Coronary artery (tissue), 2 donors: ENCODE measurements around the gene ZNF106.

ENCODE experiments used
- DNase-seq: peaks from one replicate; pipeline ENCODE4 v3.0.0-alpha.2; 2017; ENCODE audit warnings: low spot score
- H3K27ac ChIP-seq, 2 donors: fragments of 200-600 bp; sonication (generic); one replicate each; pipeline ENCODE4 v1.5.1; 2016 to 2019
- H3K4me3 ChIP-seq: fragments of 200-600 bp; sonication (generic); 2 replicates; pipeline ENCODE4 v1.5.1; 2016; ENCODE audit warnings: mild to moderate bottlenecking, moderate library complexity
- TF ChIP-seq, protein P1 (sequence below): fragments of 200-600 bp; sonication (generic); IDR thresholded peaks from one replicate; pipeline ENCODE4 v1.5.1; 2019; ENCODE audit warnings: antibody characterized with exemption

The ZNF106 gene

DNA sequence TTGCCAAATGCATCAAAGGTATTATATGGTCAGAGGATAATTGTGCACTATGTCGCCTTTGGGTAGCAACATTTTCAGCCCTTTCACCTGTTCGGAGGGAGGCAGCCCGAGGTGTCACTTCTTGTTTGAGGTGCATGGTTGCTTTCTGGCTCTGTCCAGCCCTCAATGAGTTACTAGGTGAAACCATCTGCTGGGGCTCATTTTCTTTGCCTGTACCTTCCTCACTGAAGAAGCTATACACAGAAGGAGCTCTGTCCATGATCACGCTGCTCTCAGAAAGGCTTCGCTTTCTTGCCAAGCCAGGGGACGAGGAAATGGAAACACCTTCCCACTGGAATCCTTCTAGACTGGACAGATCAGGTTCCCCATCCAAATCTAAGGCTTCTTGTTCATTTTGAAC is 42.7 kb downstream of the ZNF106 start:
- TF ChIP-seq, protein P1, sequence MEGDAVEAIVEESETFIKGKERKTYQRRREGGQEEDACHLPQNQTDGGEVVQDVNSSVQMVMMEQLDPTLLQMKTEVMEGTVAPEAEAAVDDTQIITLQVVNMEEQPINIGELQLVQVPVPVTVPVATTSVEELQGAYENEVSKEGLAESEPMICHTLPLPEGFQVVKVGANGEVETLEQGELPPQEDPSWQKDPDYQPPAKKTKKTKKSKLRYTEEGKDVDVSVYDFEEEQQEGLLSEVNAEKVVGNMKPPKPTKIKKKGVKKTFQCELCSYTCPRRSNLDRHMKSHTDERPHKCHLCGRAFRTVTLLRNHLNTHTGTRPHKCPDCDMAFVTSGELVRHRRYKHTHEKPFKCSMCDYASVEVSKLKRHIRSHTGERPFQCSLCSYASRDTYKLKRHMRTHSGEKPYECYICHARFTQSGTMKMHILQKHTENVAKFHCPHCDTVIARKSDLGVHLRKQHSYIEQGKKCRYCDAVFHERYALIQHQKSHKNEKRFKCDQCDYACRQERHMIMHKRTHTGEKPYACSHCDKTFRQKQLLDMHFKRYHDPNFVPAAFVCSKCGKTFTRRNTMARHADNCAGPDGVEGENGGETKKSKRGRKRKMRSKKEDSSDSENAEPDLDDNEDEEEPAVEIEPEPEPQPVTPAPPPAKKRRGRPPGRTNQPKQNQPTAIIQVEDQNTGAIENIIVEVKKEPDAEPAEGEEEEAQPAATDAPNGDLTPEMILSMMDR = no peak
- no peak overlapping the region for H3K4me3 ChIP-seq

DNA sequence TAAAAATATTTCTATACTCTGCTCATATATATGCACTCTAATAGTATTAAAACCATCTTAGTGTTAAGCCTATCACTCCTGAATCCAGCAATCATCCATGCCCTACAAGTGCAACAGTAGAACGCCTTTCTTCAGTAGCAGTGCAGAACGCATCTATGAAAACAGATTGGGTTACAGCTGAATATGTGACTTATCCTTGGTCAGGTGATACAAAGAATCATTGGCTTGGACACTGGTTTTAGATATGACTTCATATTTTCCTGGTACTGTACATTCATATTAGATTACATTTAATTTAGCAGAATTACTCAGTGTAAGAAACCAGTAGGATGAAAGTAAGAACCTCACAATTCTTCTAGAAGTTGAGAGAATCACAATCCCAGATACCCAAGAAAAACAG is 43.3 kb downstream of the ZNF106 start:
- Histone ChIP-seq H3K4me3 (no peak overlapping the region), H3K27ac (no peak overlapping the region)
- DNase-seq = no peak
- TF ChIP-seq, protein P1 = no peak

More for the DNA sequence above, 42.7 kb downstream of the ZNF106 start:
- DNase-seq = no peak
- H3K27ac ChIP-seq = no peak overlapping the region

DNA sequence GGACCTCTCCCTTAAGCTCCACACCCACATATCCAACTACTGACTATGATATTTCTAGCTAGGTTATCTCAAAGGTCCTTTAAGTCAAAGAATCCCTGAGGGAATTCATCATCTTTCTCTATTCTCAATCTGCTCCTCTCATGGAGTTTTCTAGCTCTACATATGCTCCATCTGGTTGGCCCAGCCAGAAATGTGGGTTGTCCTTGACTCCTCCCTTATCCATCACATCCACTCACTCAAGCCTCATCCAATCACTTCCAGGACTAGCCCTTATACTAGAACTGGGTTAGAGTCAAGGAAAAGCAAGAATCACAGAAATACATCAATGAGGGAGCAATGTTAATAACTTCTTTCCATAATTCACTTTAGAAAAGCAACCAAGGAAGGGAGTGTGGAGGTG is 45.4 kb downstream of the ZNF106 start:
- Histone ChIP-seq H3K27ac (no peak overlapping the region), H3K4me3 (no peak overlapping the region)
- DNase-seq = no peak
- TF ChIP-seq, protein P1 = no peak

DNA sequence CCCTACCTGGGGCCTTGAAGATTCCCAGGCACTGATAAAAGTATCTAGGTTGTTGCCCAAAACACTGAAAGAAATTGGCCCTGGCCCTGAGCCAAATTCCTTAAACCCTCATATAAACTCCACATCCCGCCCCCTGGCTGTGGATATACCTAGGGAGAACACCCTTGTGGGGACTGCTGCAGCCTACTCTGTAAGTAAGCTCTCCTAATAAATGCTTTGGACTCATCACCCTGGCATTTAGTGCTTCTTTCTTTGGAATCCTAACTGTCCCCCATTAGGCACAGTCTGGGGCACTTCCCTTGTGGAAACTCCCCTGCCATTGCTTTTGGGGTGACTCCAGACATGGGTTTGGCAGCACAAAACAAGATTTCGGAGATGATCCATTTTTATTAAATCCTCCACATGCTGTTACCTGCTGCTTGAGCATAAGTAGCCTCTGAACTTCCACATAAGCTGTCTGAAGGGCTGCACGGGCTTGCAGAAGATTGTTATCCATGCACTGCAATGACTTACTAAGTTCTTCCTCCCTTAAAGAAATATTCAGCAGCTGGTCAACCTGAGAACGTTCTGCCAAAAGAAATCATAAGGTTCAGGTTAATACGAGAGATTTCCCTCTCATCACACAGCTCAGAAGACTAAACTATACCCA is 46.4 kb downstream of the ZNF106 start:
- TF ChIP-seq, protein P1 = no peak
- no peak for DNase-seq
- no peak overlapping the region for H3K27ac ChIP-seq
- no peak overlapping the region for H3K4me3 ChIP-seq

DNA sequence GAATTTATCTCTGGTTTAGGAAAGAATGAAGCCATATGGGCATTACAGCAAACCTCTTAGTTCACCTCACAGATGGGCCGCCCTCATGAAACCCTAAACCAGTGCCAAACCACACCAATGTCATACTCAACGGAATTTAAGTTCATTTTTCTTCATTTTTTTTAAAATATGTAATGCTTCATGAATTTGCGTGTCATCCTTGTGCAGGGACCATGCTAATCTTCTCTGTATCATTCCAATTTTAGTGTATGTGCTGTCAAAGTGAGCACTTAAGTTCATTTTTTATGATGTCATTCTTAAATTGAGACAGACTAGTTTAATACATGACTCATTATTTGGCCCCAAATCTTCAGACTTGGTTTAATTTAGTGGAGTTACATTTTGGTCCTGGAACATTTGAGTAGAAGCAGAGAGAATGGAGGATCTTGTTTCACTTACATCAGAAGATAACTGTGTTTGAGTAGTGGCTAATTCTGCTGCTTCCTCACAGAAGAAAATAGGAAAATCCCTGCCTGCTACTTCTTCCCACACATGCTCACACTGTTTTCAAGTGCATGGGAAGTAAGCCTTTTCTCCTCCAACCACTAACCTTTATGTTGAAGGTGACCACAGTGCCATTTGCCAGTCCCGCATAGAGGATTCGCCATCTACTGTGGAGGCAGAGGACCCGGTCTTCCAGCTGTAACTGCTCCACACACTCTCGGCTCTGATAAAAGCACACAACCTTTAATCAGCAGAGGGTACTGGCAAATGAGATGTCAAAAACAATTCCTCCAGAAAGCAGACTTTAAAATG is 63.3 kb downstream of the ZNF106 start:
- DNase-seq = no peak

DNA sequence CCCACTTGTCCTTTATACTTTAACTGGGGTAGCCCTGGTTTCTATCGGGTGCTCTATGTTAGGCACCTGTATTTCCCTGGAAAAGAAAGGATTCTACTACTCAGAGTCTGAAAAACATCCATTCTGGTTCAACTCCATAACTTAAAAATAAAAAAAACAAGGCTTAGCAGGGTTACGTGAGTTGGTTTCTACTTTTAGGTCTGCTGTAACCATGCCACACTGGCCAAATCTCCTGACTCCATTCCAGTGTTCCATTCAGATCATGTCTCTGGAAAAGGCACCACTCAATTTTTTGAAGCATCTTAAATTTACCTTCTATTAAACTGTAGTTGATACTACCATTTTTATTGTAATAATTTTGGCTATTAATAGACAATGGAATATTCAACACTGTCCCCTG is 69.6 kb downstream of the ZNF106 start:
- peak overlapping the region; percentile 36 to 62 for H3K27ac ChIP-seq

More for the DNA sequence above, 63.3 kb downstream of the ZNF106 start:
- TF ChIP-seq, protein P1 = no peak
- no peak overlapping the region for H3K4me3 ChIP-seq
- peak overlapping the region; percentile 80 to 85 for H3K27ac ChIP-seq

More for the DNA sequence above, 69.6 kb downstream of the ZNF106 start:
- TF ChIP-seq, protein P1 = no peak
- DNase-seq = no peak
- no peak overlapping the region for H3K4me3 ChIP-seq
